DLD1 (cell line): Measurements from ENCODE around the gene C2orf42.

Experiments used
- in situ Hi-C: cut with HindIII; loops from 2 replicates; pipeline ENCODE4 v1.10.0; 2017; ENCODE audit warnings: low sequenced_read_pairs

The C2orf42 gene

DNA sequence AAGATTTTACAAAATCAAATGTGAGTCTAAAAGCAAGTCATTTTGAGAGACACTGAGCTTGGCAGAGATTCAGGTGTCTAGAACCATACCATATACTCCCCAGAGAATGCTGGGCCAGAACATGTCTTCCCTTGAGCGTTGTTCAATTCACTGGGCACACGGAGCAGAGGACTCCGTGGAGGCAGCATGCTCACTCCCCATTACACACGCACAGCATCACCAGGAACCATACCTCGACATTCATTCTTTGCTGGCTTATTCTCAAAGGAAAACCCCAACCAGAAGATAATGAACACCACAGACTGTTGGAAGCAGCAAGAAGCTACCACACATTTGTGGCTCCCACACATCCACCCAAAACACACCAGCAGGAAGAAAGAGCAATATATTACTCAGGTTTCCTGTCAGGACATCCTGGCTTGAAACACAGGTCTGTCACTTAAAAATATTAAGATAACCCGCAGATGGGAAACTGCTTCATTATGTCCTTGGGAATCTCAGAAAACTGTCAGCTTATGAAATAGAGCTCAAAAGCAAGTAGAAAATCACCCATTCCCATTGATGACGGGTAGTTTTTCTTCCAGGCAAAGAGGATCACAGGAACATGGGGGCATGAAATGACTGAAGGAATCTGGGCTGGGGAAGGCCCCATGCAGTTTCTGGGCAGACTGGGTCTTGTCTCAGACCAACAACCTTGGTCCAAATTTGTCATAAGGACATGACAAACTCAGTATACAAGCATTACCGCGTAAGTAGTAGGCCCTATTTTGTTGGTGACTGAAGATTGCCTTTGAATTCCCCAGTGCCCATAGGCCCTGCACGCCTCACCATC is 57.1 kb downstream of the C2orf42 start:
- in situ Hi-C loops = loop anchor here (25.0 kb wide), 1 partner anchor 196 kb away; no protein-coding TSS in a partner anchor

DNA sequence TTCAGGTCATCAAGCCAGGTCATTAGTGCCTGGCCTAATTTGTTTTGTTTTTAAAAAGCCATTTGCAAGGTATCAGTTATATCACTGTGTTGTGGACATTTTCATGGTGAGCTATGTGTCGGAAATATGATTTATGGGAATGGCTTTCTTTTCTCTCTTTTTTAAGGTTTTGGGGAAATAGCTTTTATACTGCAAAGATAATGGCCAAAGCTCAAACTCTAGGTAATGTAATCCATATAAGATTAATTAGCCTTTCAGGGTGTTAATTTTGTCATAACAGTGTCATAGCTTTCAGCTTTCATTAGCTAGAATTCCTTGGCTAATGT is 57.7 kb downstream of the C2orf42 start:
- in situ Hi-C loops = loop anchor here (25.0 kb wide), 1 partner anchor 196 kb away; no protein-coding TSS in a partner anchor

DNA sequence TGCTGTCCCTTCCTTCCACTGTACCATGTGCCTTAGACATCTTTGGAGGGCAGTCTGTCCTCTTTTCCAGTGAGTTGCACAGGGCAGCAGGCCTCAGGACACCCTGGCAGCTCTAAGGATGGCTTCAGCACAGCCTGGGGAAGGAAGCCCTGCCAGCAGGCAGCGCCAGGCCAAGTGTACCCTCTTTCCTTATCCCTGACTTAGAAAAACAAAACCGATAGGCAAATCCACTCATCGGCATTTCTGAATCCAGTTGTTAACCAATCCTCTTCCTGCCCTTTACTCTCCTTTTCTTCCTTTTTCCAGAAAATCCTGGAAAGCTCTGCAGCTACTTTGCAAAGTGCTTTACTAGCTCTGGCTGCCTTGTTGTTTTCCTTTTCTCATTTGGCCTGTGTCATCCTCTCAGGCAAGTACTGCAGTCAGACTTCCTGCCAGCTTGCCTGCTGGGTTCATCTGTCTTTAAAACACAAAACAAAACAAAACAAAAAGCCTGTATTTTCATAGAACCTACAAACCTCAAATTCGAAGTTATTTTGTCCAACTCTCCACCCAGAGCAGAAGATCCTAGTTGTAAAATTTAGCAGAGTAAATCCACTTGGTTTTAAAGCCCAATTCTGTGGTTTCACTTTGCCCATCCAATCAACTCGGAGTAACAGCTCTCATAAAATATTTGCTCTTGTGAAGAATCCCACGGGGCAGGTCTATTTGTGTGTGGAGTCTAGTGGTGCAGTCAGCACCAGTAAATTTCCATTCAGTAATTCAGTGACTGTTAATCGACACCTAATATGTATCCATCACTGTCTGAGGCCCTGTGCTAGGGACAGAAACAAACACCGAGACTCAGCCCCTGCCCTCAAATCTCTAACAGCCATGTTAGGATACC is 58.3 kb downstream of the C2orf42 start:
- in situ Hi-C loops = loop anchor here (25.0 kb wide), 1 partner anchor 195 kb away; no protein-coding TSS in a partner anchor

DNA sequence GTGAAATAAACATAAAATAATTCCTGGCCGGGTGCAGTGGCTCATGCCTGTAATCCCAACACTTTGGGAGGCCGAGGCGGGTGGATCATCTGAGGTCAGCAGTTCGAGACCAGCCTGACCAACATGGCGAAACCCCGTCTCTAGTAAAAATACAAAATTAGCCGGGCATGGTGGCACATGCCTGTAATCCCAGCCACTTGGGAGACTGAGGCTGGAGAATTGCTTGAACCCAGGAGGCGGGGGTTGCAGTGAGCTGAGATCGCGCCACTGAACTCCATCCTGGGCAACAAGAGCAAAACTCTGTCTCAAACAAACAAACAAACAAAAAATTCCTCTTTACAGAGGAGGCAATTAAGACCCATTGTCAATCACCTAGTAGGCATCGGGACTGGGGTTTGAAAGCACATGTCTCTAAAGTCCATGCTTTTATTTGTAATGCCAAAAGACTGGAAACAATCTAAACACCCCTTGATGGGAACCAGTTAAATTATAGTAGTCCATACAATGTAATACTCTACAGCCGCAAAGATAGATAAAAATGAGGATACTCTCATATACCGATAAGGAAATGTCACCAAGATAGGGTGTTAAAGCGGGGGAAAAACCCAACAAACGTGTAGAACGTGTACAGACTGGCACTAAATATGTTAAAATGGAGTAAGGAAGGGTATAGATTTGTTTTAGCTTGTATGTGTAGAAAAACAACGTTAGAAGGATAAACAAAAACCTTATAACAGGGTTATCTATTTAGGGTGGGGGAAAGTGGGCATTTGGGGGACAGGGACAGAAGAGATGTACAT is 59.3 kb downstream of the C2orf42 start:
- in situ Hi-C loops = loop anchor here (25.0 kb wide), 1 partner anchor 194 kb away; no protein-coding TSS in a partner anchor

DNA sequence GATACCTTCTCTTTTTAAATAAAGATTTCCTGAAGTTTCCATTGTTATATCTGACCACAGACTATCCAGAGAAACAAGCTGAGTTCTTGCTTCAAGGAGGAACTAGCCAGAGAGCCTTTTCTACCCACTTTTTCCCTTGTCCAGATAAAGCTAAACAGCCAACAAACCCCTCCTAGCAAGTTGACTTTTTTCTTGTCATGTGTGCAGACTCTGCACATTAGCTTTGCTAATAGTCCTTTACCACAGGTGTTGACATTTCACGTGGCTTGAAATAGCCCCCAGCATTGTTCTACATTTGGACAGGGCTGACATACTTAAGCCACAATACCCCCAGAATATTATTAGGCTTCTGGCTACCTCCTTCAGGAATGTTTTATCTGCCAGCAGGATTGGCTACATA is 62.8 kb downstream of the C2orf42 start:
- in situ Hi-C loops = loop anchor here (25.0 kb wide), 1 partner anchor 191 kb away; no protein-coding TSS in a partner anchor

DNA sequence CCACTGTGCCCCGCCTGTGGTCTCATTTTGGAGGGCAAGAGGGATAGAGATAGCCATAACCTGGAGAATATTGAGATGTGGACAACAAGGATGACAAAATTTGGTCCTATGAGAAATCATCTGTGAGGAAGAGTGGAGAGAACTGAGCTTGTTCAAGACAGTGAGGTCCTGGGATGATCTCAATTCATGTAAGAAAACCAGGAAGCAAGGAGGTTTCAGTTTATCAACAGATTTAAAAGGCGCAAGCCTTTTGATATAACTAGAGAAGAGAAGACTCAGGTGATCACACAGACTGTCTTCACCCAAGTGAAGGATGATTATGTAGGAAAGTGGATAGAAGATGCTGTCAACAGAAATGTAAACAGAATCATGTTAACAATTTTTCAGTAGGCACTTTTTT is 64.4 kb downstream of the C2orf42 start:
- in situ Hi-C loops = loop anchor here (25.0 kb wide), 1 partner anchor 189 kb away; no protein-coding TSS in a partner anchor

DNA sequence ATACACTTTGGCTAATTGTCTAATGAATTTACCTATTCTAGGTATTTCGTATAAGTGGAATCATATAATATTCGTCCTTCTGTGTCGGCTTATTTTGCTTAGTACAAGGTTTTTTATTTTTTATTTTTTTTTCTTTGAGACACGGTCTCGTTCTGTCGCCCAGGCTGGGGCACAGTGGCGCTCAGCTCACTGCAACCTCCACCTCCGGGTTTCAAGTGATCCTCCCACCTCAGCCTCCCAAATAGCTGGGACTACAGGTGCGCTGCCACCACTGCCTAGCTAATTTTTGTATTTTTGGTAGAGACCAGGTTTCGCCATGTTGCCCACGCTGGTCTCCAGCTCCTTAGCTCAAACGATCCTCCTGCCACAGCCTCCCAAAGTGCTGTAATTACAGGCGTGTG is 65.3 kb downstream of the C2orf42 start:
- in situ Hi-C loops = loop anchor here (25.0 kb wide), 1 partner anchor 188 kb away; no protein-coding TSS in a partner anchor

DNA sequence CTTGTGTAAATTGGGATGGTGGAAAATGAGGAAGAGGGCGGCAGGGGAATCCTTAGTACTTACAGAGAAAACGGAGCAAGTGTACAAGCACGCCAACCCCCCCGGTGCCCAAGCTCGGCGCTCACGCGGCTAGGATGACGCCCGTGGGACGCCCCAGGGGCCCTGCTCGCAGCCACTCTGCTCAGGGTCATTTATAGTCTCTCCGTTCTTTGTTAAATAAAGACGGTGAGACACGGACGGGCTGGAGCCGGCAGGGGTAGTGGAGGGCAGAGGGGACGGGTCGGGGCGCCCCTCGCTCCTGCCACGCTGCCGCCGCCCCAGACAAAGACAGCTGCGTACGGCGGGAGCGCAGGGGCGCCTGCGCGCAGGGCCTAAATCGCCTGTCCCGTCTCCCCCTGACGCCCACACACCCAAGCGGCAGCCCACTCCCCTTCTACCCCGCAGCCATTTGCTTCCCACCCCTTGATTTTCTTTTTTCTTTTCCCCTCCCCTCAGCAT is 65.8 kb downstream of the C2orf42 start:
- in situ Hi-C loops = loop anchor here (25.0 kb wide), 1 partner anchor 188 kb away; no protein-coding TSS in a partner anchor

DNA sequence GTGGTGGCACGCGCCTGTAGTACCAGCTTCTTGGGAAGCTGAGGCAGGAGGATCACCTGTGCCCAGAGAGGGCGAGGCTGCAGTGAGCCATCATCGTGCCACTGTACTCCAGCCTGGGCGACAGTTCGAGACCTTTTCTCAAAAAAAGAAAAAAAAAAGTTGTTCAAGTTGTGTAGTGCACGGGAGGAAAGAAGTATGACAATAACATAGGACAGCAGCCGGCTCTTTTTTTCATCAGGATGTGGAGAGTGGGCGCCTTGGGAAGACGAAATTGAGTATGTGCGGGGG is 67.0 kb downstream of the C2orf42 start:
- in situ Hi-C loops = no loop called here

DNA sequence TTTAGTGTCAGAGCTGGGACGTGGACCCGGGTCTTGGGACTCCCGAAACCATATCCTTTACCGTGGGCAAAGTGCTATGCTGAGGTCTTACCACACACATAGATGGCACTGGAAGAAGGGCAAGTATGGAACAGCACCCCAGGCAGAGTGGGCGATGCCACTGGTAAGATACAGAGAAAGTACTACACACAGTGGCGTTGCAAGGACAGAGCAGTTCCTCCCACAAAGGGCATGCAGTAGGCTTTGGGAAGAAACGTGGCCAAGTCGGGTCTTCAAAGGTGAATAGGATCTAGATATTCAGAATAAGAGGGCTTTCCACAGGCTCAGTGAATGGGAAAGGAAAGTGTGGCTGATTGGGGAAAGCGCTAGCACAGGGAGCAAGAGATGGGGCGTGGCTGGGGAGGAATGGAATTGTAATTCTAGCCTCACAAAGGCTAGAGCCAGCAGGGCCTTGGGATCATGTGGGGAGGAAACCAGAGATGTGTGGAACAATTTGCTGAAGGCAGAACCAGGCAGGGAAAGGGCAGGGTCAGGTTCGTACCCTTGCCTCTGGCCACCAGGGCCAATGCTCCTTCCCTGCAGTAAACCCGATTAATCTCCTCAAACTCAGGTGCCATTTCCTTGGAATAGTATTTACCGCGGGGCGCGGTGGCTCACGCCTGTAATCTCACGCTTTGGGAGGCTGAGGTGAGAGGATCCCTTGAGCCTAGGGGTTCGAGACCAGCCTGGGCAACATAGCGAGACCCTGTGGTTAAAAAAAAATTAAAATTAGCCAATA is 67.6 kb downstream of the C2orf42 start:
- in situ Hi-C loops = no loop called here

DNA sequence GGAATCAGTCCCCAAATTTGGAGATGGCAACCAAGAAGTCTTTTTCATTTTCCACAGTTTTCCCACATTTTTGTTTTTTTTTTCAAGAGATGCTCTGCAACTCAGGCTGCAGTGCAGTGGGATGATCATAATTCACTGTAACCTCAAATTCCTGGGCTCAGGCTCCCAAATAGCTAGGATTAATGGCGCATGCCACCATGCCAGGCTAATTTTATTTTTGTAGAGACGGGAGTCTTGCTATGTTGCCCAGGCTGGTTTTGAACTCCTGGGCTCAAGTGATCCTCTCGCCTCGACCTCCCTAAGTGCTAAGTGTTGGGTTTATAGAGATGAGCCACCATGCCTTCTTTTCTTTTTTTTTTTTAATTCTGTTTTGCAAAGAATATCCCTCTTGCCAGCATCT is 68.3 kb downstream of the C2orf42 start:
- in situ Hi-C loops = no loop called here

DNA sequence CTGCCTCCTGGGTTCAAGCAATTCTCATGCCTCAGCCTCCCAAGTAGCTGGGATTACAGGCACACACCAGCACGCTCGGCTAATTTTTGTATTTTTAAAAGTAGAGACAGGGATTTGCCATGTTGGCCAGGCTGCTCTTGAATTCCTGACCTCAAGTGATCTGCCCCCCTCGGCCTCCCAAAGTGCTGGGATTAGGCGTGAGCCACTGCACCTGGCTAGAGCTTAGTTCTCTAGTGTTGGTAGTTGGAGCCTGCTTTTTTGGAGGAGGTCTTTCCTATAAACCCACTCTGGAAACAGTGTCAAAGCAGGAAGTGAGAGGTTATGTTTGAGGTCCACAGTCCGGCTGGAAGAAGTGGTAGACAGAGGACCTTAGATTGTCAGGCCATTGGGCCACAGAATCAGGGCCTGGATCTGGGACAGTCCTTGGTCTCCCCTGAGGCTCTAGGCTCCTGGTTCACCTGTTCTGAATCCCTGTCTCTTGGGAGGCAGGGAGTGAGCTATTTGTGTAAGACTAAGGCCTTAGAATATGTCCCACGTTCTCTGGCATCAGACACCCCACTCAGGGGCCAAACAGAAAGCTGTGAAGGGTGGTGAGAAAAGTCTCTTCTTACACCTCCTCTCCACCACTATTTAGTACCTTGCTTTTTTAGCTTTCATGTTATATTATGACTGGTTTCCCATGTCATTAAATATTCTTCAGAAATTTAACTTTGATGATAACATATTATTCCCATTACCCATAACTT is 69.0 kb downstream of the C2orf42 start:
- in situ Hi-C loops = no loop called here

DNA sequence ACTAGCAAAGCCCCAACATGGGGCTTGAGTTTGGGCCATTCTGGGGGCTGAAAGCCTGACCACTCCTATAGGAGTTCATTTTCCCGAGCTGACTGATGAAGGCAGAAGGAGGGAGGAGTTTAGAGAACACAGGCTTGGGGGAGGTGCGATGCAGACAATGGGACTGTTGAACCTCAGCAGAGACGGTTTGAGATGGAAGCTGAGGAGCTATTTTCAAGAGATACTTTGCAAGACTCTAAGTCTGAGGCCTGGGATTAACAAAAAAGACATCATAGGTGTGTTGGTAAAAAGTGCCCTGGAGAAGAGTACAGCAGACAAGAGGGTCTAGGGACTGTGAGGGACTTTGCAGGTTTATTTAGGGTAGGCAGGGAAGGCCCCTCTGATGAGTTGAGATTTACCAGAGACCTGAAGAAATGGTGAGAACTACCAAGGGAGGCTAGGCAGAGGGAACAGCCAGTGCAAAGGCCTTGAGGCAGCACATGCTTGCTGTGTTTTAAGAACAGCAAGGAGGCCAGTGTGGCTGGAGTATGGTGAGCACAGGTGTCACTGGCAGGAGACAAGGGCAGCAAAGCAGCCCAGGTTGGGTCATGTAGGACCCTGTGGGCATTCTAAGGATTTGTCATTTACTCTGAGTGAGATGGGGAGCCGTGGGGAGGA is 71.9 kb downstream of the C2orf42 start:
- in situ Hi-C loops = no loop called here

DNA sequence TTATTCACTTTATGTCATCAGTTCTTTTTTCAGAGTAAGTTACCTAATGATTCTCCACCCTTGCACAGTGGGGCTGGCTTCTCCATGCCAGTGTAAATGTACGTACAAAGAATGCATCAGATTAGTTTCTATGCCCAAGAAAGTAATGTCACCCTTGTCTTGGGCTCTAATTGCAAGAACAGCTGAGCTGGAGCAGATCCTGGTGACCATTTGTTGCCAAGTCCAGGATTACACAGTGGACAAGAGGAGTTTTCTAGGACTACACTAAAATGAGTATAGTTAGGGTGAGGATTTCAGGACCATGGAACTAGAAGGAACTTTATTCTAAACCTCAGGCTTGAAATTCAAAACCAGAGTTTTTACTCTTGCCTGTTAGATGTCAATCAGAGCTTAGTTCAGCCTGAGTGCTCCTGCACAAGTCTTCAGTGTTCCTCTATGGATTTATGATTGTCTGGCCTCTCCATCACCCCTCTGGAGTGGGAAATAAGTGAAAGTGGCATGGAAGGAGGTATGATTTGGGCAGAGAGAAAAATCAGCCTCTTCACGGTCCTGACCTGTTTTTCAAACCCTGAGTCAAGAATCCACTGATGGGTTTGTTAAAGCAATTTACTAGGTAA is 73.8 kb downstream of the C2orf42 start:
- in situ Hi-C loops = no loop called here

DNA sequence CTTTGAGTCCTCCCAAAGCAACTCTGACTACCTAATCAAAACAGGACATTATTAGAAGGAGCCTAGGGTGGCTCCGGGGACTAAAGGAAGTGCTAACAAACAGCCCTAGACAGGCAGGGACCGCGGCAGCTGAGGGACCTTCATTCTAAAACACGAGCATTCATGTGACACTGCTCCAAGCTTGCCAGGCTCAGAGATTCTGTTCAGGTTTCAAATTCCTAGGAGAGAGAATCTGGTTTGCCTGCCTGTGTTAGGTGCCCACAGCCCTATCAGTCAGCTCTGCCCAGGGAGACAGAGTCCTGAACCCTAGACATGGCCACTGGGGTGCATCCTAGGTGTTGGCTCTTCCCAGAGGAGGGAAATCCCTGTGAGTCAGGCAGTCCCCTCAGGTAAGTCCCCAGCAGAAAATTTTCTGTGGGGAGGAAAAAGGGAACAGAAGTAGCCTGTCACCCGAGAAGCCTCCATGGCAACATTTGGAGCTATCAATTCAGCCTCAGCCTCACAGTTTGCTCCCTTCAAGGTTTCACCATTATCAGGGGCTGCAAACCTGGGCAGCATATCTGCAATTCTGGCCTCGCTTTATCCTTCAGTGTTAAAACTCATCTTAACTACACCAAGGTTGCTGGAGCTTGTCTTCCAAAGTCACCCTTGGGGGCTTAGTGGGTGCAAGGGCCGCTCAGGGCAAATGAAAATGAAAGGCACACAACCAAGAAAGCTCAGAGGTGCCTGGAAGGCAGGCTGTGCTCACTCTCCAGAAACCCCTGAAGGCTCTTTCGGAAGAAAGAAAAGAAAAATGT is 75.0 kb downstream of the C2orf42 start:
- in situ Hi-C loops = no loop called here

DNA sequence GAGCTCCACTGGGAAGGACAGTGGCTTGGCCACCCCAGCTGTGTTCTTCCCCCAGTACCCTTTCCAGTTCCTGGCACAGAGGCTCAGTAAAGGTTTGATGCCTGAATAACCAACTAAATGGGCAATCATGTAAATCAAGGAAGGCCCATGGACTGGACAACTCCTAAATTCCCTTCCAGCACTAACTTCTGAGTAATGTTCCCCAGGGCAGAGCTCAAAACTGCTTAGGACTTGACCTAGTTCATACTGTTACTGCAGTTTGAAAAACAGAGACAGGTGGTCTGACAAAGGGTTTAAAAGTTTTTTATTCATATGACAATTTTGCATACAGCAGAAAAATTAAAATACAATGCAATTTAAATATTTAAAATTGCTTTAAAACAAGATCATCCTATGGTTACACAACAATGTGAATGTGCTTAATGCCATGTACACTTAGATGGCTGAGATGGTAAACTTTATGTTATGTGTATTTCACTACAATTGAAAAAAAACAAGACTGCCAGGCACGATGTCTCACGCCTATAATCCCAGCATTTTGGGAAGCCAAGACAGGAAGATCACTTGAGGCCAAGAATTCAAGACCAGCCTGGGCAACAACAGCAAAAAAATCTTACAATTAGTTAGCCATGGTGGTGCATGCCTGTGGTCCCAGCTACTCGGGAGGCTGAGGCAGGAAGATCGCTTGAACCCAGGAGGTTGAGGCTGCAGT is 77.3 kb downstream of the C2orf42 start:
- in situ Hi-C loops = no loop called here
